ENCODE measurements around the gene SORCS1. TPM values are rescaled to one million over a fixed set of nuclear protein-coding genes. Genes with fewer than 3 reads are reported as not detected.

The SORCS1 gene
- total RNA-seq, 3 donors from 2014 or later, result 0.73 to 3.3 (median 2.9) TPM

- H3K4me3 ChIP-seq, result no peak overlapping the region
- intact Hi-C loops (cut with DNase I; ENCODE audit: low total_unique reads), result no loop called here
- TF ChIP-seq POLR2A (IDR thresholded peaks at IDR 0.05) (no peak), POLR2AphosphoS5 (IDR thresholded peaks at IDR 0.05) (no peak)
- TF ChIP-seq, protein P1, sequence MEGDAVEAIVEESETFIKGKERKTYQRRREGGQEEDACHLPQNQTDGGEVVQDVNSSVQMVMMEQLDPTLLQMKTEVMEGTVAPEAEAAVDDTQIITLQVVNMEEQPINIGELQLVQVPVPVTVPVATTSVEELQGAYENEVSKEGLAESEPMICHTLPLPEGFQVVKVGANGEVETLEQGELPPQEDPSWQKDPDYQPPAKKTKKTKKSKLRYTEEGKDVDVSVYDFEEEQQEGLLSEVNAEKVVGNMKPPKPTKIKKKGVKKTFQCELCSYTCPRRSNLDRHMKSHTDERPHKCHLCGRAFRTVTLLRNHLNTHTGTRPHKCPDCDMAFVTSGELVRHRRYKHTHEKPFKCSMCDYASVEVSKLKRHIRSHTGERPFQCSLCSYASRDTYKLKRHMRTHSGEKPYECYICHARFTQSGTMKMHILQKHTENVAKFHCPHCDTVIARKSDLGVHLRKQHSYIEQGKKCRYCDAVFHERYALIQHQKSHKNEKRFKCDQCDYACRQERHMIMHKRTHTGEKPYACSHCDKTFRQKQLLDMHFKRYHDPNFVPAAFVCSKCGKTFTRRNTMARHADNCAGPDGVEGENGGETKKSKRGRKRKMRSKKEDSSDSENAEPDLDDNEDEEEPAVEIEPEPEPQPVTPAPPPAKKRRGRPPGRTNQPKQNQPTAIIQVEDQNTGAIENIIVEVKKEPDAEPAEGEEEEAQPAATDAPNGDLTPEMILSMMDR (IDR thresholded peaks at IDR 0.05), result no peak
- H3K27ac ChIP-seq, result no peak overlapping the region
- no peaks in the 10 kb centered on the region for H3K4me1 ChIP-seq
- DNase-seq (ENCODE audit: low spot score in 2 of 2), result no peak
- H3K27me3 ChIP-seq, result no peaks in the 10 kb centered on the region
- no peaks in the 10 kb centered on the region for H3K36me3 ChIP-seq
- H3K9me3 ChIP-seq, result no peaks in the 10 kb centered on the region
Measured at GRCh38 chr10:106972381-106972780, 192.1 kb downstream of the SORCS1 start.

DNA sequence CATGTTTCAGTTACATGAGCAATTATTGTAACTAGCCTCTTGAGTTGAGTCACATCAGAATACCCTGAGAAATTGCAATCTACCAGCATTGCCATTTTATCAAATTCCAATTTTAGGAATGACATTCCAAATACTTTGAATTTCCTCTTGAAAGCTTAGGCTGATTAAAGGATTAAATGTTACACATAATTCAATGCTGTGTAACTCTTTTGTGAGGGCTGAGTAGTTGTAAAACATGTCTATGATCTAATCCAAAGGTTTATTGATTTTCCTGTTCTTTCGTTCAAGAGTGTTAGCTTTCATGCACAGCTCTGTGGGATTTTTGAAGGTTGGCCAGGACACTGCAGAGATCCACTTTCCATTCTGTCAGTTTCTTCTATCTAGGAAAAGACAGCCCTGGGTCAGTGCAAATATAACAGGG lies 193.1 kb downstream of the SORCS1 start:
- no peaks in the 10 kb centered on the region for H3K27me3 ChIP-seq
- no peak for DNase-seq (ENCODE audit: low spot score in 2 of 2)
- no peaks in the 10 kb centered on the region for H3K9me3 ChIP-seq
- H3K27ac ChIP-seq, result no peak overlapping the region
- no peaks in the 10 kb centered on the region for H3K36me3 ChIP-seq
- intact Hi-C loops (cut with DNase I; ENCODE audit: low total_unique reads), result no loop called here
- H3K4me1 ChIP-seq, result no peaks in the 10 kb centered on the region
- no peak for TF ChIP-seq POLR2AphosphoS5 (IDR thresholded peaks at IDR 0.05)
- TF ChIP-seq, protein P1 (IDR thresholded peaks at IDR 0.05), result no peak
- no peak for TF ChIP-seq POLR2A (IDR thresholded peaks at IDR 0.05)
- no peak overlapping the region for H3K4me3 ChIP-seq

- intact Hi-C loops (cut with DNase I; ENCODE audit: low total_unique reads), result no loop called here
- H3K4me1 ChIP-seq, result no peaks in the 10 kb centered on the region
- no peaks in the 10 kb centered on the region for H3K9me3 ChIP-seq
- H3K4me3 ChIP-seq, result no peak overlapping the region
- no peak for TF ChIP-seq POLR2A (IDR thresholded peaks at IDR 0.05)
- TF ChIP-seq, protein P1 (IDR thresholded peaks at IDR 0.05), result no peak
- TF ChIP-seq POLR2AphosphoS5 (IDR thresholded peaks at IDR 0.05), result no peak
- H3K36me3 ChIP-seq, result no peaks in the 10 kb centered on the region
- H3K27me3 ChIP-seq, result no peaks in the 10 kb centered on the region
- no peak overlapping the region for H3K27ac ChIP-seq
- no peak for DNase-seq (ENCODE audit: low spot score in 2 of 2)
Measured at GRCh38 chr10:106967452-106967851, 197.1 kb downstream of the SORCS1 start.

DNA sequence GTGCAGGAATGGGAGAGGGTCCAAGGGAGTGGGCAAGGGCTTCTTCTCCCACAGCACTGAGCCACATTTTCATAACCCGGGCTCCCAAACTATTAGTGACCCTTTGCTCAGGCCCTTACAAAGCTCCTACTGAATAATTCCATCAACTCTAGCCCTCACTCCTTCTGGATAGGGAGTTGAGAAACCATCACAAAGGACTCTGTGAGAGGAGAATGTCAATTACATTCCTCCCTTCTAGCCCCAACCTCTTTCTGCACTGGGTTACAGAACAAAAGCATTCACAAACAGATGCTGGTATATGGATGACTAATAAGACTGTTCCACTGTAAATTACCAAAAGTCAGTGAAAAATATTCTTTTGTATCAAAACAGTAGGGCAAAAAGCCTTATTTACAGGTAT lies 203.7 kb downstream of the SORCS1 start:
- no peaks in the 10 kb centered on the region for H3K36me3 ChIP-seq
- H3K27ac ChIP-seq, result no peak overlapping the region
- no peak for DNase-seq (ENCODE audit: low spot score in 2 of 2)
- H3K27me3 ChIP-seq, result no peaks in the 10 kb centered on the region
- H3K9me3 ChIP-seq, result no peaks in the 10 kb centered on the region
- H3K4me3 ChIP-seq, result no peak overlapping the region
- H3K4me1 ChIP-seq, result no peaks in the 10 kb centered on the region
- intact Hi-C loops (cut with DNase I; ENCODE audit: low total_unique reads), result no loop called here
- TF ChIP-seq, protein P1 (IDR thresholded peaks at IDR 0.05), result no peak

- Histone ChIP-seq H3K27me3 (no peaks in the 10 kb centered on the region), H3K36me3 (no peaks in the 10 kb centered on the region), H3K27ac (no peak overlapping the region), H3K4me1 (no peaks in the 10 kb centered on the region), H3K9me3 (no peaks in the 10 kb centered on the region), H3K4me3 (peak overlapping the region in 1 of 3 donors; percentile 22)
- DNase-seq (ENCODE audit: low spot score in 2 of 2), result no peak
- TF ChIP-seq POLR2AphosphoS5 (IDR thresholded peaks at IDR 0.05) (no peak), POLR2A (IDR thresholded peaks at IDR 0.05) (no peak)
- TF ChIP-seq, protein P1 (IDR thresholded peaks at IDR 0.05), result no peak
- intact Hi-C loops (cut with DNase I; ENCODE audit: low total_unique reads), result no loop called here
Measured at GRCh38 chr10:106959521-106959920, 205.0 kb downstream of the SORCS1 start.
